T-helper 2 cell treated with Interferon-gamma antibody and Interleukin-4, amounts not matched to agents 100 ng/mL and 5 ng/mL, for 36 hours (primary cell): ENCODE results near the gene GNB1L. TPM values are rescaled to one million over a fixed set of nuclear protein-coding genes. Genes with fewer than 3 reads are reported as not detected.
"Not testable (repeated sequence)": the region's sequence is repeated elsewhere in the genome, so short reads cannot be mapped to it uniquely, and the experiment has no call there.

Experiments
- intact Hi-C: fragments of 100-400 bp; cut with micrococcal nuclease; formaldehyde crosslinking; loops from one replicate; pipeline ENCODE4 v1.15.1; 2023
- total RNA-seq: library from RNA; stranded (reverse); gene quantifications from 2 replicates; pipeline ENCODE4 v1.2.3, GENCODE V29; 2022

GNB1L gene
- total RNA-seq, 1 donor from 2014 or later = 9.6 TPM

DNA sequence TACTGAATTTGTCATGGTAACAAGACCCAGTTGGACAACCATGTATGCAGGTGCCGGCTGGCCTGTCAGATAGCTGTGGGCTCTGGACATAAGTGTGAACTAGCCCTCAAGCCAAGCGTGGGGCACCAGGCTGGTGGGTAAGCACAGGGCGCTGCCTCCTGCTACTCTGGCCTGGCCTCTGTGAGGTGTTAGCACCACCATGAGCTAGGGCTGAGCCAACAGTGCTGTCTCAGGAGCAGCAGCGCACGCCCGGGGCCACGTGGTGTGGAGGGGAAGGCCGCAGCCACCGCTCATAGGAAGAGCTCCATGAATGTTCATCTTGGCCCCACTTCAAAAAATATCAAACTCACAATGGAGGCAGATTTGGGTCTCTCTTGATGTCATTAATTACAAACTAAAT lies 35.3 kb upstream of the GNB1L start:
- intact Hi-C loops = no loop called here

GRCh38 chr22:19888131-19888746 lies 33.6 kb upstream of the GNB1L start:
- intact Hi-C loops = no loop called here

- intact Hi-C loops = no loop called here
These were observed 32.7 kb upstream of the GNB1L start for GRCh38 chr22:19887256-19887985.

DNA sequence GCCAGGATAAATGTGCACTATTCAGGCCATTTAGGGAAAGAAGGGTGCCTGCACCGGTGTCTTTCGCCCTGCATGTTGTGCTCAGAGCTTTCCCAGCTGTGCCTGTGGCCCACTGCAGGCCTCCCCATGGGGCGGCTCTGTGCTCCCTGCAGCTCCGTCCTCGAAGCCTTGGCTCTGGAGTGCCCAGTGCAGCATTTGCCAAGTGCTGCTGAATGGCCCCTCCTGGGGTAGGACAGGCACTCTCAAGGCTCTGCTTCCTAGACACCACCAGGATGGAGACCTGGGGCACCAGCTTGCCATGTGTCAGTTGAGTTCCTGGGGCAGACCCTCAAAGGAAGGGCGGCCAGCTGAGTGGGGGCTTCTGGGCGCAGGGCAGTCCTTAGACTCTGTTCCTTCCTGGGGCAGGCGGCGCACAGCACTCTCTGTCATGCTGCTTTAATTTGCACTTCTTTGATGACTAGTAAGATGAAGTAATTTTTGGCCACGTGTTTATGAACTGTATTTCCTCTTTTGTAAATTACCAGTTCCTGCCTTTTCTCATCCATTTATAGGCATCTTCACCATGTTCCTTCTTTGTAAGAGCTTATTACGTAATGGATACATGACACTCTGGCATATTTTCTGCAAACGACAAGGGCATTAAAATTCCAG lies 32.1 kb upstream of the GNB1L start:
- intact Hi-C loops = no loop called here

DNA sequence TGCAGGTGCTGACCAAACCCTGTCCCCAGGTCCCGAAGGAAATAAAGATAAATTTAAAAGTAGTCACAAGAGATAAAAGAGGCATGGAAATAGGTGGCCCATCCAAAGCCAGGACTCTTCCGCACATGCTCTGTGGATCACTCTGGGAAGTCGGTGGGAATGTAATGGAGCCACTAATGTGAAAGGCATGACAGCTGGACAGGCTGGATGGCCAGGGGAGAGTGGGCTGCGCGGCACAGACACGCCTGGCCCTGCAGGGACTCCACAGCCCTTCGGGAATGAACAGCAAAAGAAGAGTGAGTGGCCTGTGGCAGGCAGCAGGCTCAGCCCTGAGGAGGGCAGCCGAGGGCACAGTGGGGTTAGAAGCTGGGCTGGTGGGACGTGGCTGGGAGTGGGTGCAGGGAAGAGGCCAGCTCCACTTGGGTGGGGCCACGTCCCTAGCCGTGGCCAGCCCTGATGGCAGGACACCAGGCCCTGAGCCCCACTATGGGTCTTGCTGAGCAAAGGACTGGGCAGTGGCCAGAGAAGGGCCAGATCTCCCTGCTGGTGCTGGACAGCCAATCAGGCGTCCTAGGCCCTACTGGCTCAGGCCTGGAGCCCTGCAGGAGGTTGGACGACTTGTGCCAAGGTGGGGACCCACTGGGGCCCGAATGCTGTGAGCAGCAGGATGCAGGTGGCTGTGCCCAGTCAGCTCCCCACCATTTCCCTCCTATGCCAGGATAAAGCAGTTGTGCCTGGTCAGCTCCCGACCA lies 31.3 kb upstream of the GNB1L start:
- intact Hi-C loops = no loop called here

GRCh38 chr22:19884954-19885751 lies 30.5 kb upstream of the GNB1L start:
- intact Hi-C loops = no loop called here

DNA sequence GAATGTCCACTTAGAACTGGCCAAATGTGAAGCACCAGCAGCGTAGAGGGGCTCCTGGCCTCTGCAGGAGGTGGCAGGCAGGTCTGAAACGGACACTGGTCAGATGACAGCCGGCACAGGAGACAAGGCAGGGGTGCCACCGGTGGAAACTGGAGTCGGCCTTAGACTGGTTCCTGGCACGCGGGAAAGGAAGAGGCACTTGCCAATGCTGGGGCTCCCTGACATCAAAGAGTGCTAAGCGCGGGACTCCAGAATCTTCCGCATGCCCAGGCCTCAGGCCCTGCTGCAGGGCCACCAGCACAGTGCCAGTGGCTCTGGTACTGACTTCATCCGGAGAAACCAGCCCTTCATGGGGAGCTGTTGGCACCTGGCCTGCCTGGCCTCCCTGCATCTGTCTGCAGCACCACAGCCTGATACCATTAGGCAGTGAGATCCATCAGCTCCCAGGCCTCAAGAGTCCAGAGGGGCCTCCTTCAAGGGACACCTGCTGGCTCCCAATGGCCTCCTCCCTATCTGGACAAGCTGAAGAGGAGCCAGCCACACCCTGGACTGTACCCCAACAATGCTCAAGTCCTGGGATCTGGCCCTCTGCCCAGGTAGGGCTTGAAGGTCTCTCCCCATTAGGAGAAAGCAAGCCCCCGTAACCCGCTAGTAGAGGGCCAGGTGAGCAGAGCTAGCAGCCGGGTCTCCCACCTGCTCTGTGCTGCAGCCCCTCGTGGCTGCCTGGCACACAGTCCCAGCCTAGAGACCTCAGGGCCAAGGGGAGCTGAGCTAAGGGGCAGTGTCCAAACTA lies 29.7 kb upstream of the GNB1L start:
- intact Hi-C loops = no loop called here

DNA sequence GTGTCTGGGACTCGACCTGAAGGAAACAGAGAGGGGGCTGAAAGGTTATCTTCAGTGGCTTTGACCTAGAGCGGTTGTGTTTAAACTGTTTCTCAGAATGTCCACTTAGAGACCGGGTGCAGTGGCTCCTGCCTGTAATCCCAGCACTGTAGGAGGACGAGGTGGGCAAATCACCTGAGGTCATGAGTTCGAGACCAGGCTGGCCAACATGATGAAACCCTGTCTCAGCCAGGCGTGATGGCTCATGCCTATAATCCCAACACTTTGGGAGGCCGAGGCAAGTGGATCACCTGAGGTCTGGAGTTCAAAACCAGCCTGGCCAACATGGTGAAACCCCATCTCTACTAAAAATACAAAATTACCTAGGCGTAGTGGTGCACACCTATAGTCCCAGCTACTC lies 28.8 kb upstream of the GNB1L start:
- intact Hi-C loops = not testable (repeated sequence)

- intact Hi-C loops = no loop called here
These were observed 28.0 kb upstream of the GNB1L start for GRCh38 chr22:19882446-19883381.

DNA sequence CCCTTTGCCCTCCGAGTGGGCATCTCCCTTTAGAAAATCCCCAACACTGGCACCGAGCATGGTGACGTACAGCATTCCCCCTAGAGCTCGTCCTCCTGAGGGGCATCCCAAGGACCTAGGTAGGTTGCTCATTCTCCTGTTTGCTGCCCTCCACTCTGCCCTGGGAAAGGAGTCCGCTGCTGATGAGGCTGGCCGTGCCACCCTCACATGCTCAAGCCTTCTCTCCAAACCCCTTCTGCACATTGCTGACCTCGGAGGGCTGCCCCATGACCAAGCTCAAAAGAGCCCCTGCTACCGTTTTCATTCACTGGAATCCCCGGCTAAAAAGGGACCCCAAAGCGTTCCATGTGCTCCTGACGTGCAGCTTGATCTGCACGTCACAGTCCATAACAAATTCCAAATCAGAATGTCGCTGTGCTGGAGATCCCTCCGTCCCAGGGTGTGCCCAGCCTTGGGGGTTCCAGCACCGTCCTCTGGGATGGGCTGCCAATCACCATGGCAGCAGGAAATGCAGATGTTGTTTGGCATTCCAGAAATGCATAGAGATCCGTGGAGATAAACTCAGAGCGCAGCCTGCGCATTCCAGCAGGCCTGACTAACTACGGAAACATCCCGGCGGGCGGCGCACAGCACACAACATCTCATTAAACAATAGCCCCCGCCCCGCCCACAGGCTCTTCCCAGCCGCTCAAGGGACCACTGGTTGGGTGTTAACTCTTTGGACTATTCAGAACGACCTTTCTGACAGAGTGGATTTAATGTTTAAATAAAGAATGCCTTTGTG lies 26.3 kb upstream of the GNB1L start:
- intact Hi-C loops = no loop called here

DNA sequence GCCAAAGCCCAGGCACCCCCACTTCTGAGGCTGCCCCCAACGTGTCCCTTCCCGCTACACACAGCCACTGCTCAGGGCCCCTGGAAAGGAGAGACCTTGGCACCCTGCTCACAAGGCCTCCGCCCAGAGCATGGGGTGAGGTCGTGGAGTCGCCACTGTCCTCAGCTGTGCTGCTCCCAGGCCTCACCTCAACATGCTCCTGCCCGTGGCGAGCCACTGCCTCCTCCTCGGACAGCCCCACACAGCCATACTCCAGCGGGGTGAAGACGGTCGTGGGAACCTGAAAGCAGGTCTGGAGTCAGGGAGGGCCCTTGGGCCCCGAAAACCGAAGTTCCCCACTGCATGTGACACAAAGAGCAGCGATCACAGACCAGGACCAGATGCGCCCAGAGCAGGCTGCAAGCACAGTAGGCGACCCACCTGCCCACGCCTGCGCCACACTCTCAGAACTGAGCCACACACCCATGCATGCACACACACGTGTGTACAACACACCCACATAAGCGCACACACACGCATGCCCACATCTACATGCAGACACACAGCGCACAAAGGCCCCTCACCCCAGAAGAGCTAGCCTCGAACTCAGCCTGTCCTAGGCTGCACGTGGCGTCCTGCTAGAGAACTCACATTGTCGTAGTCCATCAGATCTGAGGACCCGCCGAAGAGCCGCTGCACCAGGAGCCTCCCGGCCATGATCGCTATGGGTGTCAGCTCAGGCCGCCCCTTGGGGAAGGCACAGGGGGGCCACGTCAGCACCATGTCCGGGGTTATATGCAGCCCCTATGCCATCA lies 25.5 kb upstream of the GNB1L start:
- intact Hi-C loops = no loop called here

- intact Hi-C loops = no loop called here
These were observed 24.9 kb upstream of the GNB1L start for GRCh38 chr22:19879643-19879991.

GRCh38 chr22:19879246-19879570 lies 24.5 kb upstream of the GNB1L start:
- intact Hi-C loops = no loop called here

DNA sequence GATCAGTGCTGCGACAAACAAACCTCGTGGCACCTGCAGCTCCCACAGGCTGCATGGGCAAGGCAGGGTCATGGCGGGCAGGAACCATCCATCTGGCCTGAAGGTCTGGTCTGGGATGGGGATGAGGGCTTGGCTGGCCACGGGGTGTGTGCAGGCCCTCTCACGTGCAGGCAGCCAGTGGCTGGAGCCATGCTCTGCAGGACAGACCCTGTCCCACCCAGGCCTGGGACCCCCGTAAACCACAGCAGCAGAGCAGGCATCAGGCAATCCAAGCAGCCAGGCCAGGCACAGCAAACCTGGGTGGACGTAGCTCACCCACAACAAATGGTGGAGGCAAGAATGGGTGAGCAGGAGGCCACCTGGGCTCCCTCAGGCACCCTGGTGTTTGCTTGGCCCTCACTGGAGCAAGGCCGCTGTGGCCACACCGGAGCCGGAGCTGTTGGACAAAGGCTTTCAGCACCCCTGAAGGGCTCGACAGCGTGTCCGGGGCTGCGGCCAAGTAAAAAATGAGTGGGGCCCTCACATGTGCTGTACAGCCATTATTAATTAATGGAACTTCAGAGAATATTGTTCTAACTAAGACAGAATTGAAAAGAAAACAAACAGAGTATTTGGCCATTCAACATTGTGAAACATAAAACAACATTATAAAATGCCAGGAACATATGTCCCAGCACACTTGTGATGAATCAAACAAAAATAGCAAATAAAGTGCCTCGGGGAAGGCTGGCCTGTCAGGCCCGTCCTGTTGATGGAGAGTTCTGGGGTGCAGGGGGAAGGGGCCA lies 24.0 kb upstream of the GNB1L start:
- intact Hi-C loops = no loop called here

DNA sequence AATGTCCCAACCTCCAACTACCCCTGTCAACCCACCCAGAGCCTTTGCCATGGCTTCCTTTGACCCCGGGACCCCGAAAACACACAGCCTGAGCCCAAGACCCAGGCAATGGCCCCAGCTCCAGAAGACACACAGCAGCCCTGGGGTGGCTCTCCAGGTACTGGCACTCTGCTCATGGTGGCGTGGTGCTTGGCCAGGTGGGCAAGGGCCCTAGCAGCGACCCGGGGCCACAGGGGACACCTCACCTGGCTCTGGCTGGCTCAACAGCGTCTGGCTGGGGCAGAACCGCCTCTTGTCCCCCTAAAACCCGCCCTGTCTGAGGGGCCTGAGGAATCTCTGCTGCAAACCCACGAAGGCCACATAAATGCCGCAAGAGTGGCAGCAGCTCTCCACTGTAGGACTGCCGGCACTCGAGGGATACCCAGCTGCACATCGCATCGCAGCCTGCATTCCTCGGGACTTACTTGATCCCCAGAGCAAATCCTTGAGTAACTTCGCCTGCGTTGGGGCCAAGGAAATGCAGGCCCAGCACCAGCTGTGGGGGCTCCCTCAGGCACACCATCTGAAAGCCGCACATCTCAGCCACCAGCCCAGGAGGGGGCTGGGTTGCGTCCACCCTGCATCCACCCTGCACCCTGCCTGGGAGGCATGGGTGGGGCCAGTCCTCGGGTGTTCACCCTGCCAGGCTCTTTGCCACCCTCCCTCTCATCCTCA lies 23.1 kb upstream of the GNB1L start:
- intact Hi-C loops = no loop called here

- intact Hi-C loops = no loop called here
These were observed 22.4 kb upstream of the GNB1L start for GRCh38 chr22:19876941-19877625.
